Upper lobe of left lung (tissue), 6 donors: ENCODE data around the gene WDR37. TPM values are rescaled to one million over a fixed set of nuclear protein-coding genes. Genes with fewer than 3 reads are reported as not detected.
"Not testable (repeated sequence)": the region's sequence is repeated elsewhere in the genome, so short reads cannot be mapped to it uniquely, and the experiment has no call there.

Source experiments
- ATAC-seq, 2 donors: fragments of 200-7000 bp; cut with Tn5 transposase; one replicate each; pipeline ENCODE4 v1.9.1; 2022; ENCODE audit warnings: mild to moderate bottlenecking in 2 of 2, moderate library complexity in 2 of 2; ENCODE audit not compliant: low FRiP score in 2 of 2
- DNase-seq, 2 donors: peaks; one replicate each; pipeline ENCODE4 v3.0.0-alpha.2; 2019 to 2020
- H3K27ac ChIP-seq, 4 donors: fragments of 200-600 bp; sonication (generic); one replicate each; pipeline ENCODE4 v1.5.1; 2016 to 2019
- H3K27me3 ChIP-seq, 4 donors: fragments of 200-600 bp; sonication (generic); one replicate each; pipeline ENCODE4 v1.5.1; 2017 to 2019
- H3K36me3 ChIP-seq, 4 donors: fragments of 200-600 bp; sonication (generic); one replicate each; pipeline ENCODE4 v1.5.1; 2016 to 2019
- H3K4me1 ChIP-seq, 4 donors: fragments of 200-600 bp; sonication (generic); one replicate each; pipeline ENCODE4 v1.5.1; 2018 to 2019
- H3K4me3 ChIP-seq, 4 donors: fragments of 200-600 bp; sonication (generic); one replicate each; pipeline ENCODE4 v1.5.1; 2017 to 2019; ENCODE audit warnings: mild to moderate bottlenecking in 2 of 4, moderate library complexity in 1 of 4
- H3K9me3 ChIP-seq, 4 donors: fragments of 200-600 bp; sonication (generic); one replicate each; pipeline ENCODE4 v1.5.1; 2018 to 2019
- CTCF ChIP-seq, 6 experiments: fragments of 450-650 bp in 4 of 6; fragments of 200-600 bp in 2 of 6; sonication (generic) in 2 of 6; IDR thresholded peaks; one replicate each; pipeline ENCODE4 v1.5.1; 2016 to 2019; ENCODE audit warnings: antibody characterized with exemption in 6 of 6
- EP300 ChIP-seq, 4 donors: sonication (generic); formaldehyde crosslinking; IDR thresholded peaks; one replicate each; pipeline ENCODE4 v1.5.1; 2017; ENCODE audit warnings: antibody characterized with exemption in 4 of 4, control low read depth in 2 of 4
- POLR2A ChIP-seq, 4 donors: fragments of 450-650 bp; IDR thresholded peaks; one replicate each; pipeline ENCODE4 v1.5.1; 2016 to 2017; ENCODE audit warnings: antibody characterized with exemption in 4 of 4, mild to moderate bottlenecking in 2 of 4
- POLR2AphosphoS5 ChIP-seq, 2 donors: sonication (generic); formaldehyde crosslinking; IDR thresholded peaks; one replicate each; pipeline ENCODE4 v1.5.1; 2017; ENCODE audit warnings: antibody characterized with exemption in 2 of 2
- WGBS, 2 donors: methylation state at CpG; one replicate each; pipeline ENCODE4 v1.1.5; 2017 to 2018; 5-methylcytosine and 5-hydroxymethylcytosine counted together
- total RNA-seq, 6 donors: library from RNA; depleted of rRNA in 4 of 6; stranded (reverse); fragments of >200 nt in 4 of 6; gene quantifications; one replicate each; pipeline versions ENCODE4 v1.1.0 to v1.2.1, GENCODE V29; 2016 to 2021
- donor health status: DM: no; HTN: no; CAD: no; lungs with moderate emphysema.
- donor health status: DM: no; HTN: yes; CAD: no; lungs with severe emphysema.

The WDR37 gene
- total RNA-seq, 6 donors from 2014 or later = 18.1 to 31.4 (median 19.9) TPM

- Histone ChIP-seq H3K27me3 (no peaks in the 10 kb centered on the region), H3K4me3 (no peak overlapping the region), H3K36me3 (peaks cover 11 to 88% (median 57%) of the 10 kb centered on the region in 4 donors), H3K9me3 (no peaks in the 10 kb centered on the region), H3K27ac (no peak overlapping the region), H3K4me1 (no peaks in the 10 kb centered on the region)
- peak; percentile 31 to 42 for ATAC-seq
- no peak for DNase-seq
- WGBS, 2 donors = 96 to 98% methylated on average over 12 of the region's 12 CpGs
- TF ChIP-seq POLR2AphosphoS5 (IDR thresholded peaks at IDR 0.05) (no peak), CTCF (IDR thresholded peaks at IDR 0.05) (no peak), EP300 (IDR thresholded peaks at IDR 0.05) (no peak), POLR2A (IDR thresholded peaks at IDR 0.05) (no peak)
Observed at GRCh38 chr10:1116051-1116450, 59.9 kb downstream of the WDR37 start.

- H3K36me3 ChIP-seq = peaks cover 11 to 94% (median 61%) of the 10 kb centered on the region in 4 donors
- no peak for DNase-seq
- 95 to 96% methylated on average over 10 of the region's 10 CpGs for WGBS, 2 donors
- H3K4me3 ChIP-seq = no peak overlapping the region
- no peak overlapping the region for H3K27ac ChIP-seq
- no peak for ATAC-seq
- TF ChIP-seq POLR2A (IDR thresholded peaks at IDR 0.05) (no peak), CTCF (IDR thresholded peaks at IDR 0.05) (no peak), EP300 (IDR thresholded peaks at IDR 0.05) (no peak), POLR2AphosphoS5 (IDR thresholded peaks at IDR 0.05) (no peak)
- no peaks in the 10 kb centered on the region for H3K4me1 ChIP-seq
- H3K27me3 ChIP-seq = no peaks in the 10 kb centered on the region
- no peaks in the 10 kb centered on the region for H3K9me3 ChIP-seq
Observed at GRCh38 chr10:1116696-1117280, 60.6 kb downstream of the WDR37 start.

- no peak overlapping the region for H3K4me3 ChIP-seq
- ATAC-seq = no peak
- peaks cover 11 to 94% (median 63%) of the 10 kb centered on the region in 4 donors for H3K36me3 ChIP-seq
- H3K27ac ChIP-seq = no peak overlapping the region
- TF ChIP-seq POLR2AphosphoS5 (IDR thresholded peaks at IDR 0.05) = no peak
- no peak for TF ChIP-seq CTCF (IDR thresholded peaks at IDR 0.05)
- no peak for TF ChIP-seq EP300 (IDR thresholded peaks at IDR 0.05)
- H3K4me1 ChIP-seq = no peaks in the 10 kb centered on the region
- H3K27me3 ChIP-seq = no peaks in the 10 kb centered on the region
- H3K9me3 ChIP-seq = no peaks in the 10 kb centered on the region
- DNase-seq = no peak
- WGBS, 2 donors = 85 to 86% methylated on average over 13 to 14 of the region's 14 CpGs
Observed at GRCh38 chr10:1117651-1118050, 61.5 kb downstream of the WDR37 start.

- 92 to 94% methylated on average over 6 of the region's 6 CpGs for WGBS, 2 donors
- not testable (repeated sequence) for H3K4me3 ChIP-seq, DNase-seq, ATAC-seq, H3K4me1 ChIP-seq, H3K9me3 ChIP-seq, H3K27me3 ChIP-seq, H3K27ac ChIP-seq
- H3K36me3 ChIP-seq = peaks cover 13 to 94% (median 59%) of the 10 kb centered on the region in 4 donors
Observed at GRCh38 chr10:1118318-1118717, 62.1 kb downstream of the WDR37 start.

GRCh38 chr10:1119027-1119426 is 62.8 kb downstream of the WDR37 start:
- H3K4me1 ChIP-seq = no peaks in the 10 kb centered on the region
- H3K4me3 ChIP-seq = no peak overlapping the region
- ATAC-seq (no peak), DNase-seq (no peak)
- H3K9me3 ChIP-seq = no peaks in the 10 kb centered on the region
- no peak overlapping the region for H3K27ac ChIP-seq
- no peaks in the 10 kb centered on the region for H3K27me3 ChIP-seq
- peaks cover 13 to 95% (median 58%) of the 10 kb centered on the region in 4 donors for H3K36me3 ChIP-seq
- 88 to 90% methylated on average over 8 of the region's 8 CpGs for WGBS, 2 donors
- TF ChIP-seq POLR2AphosphoS5 (IDR thresholded peaks at IDR 0.05) (no peak), CTCF (IDR thresholded peaks at IDR 0.05) (no peak), EP300 (IDR thresholded peaks at IDR 0.05) (no peak)
